HFF-Myc (cell line): ENCODE results near the gene SEC22C.
"Not testable (repeated sequence)": the region's sequence is repeated elsewhere in the genome, so short reads cannot be mapped to it uniquely, and the experiment has no call there.

Experiments
- DNase-seq: peaks from one replicate; pipeline ENCODE4 v3.0.0-alpha.2; 2011; ENCODE audit warnings: low read depth; ENCODE audit errors: extremely low read depth
- H3K4me3 ChIP-seq: replicated peaks from 2 replicates; pipeline ENCODE4 v1.5.1; 2011; ENCODE audit warnings: low read depth, mild to moderate bottlenecking, control low read depth, low read length
- CTCF ChIP-seq: IDR thresholded peaks from 2 replicates; pipeline ENCODE4 v1.5.1; 2012; ENCODE audit warnings: mild to moderate bottlenecking, low read depth, low read length, control low read depth; ENCODE audit errors: missing control alignments

The SEC22C gene

GRCh38 chr3:42557854-42558253, 23.9 kb downstream of the SEC22C start:
- DNase-seq: no peak
- no peak overlapping the region for H3K4me3 ChIP-seq
- TF ChIP-seq CTCF: peak; percentile 12

GRCh38 chr3:42556817-42557216, 24.9 kb downstream of the SEC22C start:
- H3K4me3 ChIP-seq, DNase-seq: not testable (repeated sequence)

- no peak for TF ChIP-seq CTCF
- no peak overlapping the region for H3K4me3 ChIP-seq
- no peak for DNase-seq
These were observed 25.6 kb downstream of the SEC22C start for GRCh38 chr3:42556089-42556632.

- TF ChIP-seq CTCF: no peak
- DNase-seq: no peak
- H3K4me3 ChIP-seq: no peak overlapping the region
These were observed 28.9 kb downstream of the SEC22C start for GRCh38 chr3:42552830-42553229.

GRCh38 chr3:42550250-42550649, 31.5 kb downstream of the SEC22C start:
- DNase-seq: no peak
- no peak for TF ChIP-seq CTCF
- H3K4me3 ChIP-seq: no peak overlapping the region

GRCh38 chr3:42549131-42549530, 32.6 kb downstream of the SEC22C start:
- no peak for DNase-seq
- TF ChIP-seq CTCF: no peak
- H3K4me3 ChIP-seq: no peak overlapping the region

- no peak for DNase-seq
- TF ChIP-seq CTCF: peak; percentile 99
- H3K4me3 ChIP-seq: no peak overlapping the region
These were observed 34.3 kb downstream of the SEC22C start for GRCh38 chr3:42547401-42547945.
